NCI-H526 treated with DMSO at 0.1 percent for 48 hours (cell line): ENCODE results near the gene SYNPR.

Experiments used
- DNase-seq: peaks from one replicate; lab custom pipeline; 2025; lab: John Stamatoyannopoulos, UW

The SYNPR gene

DNA sequence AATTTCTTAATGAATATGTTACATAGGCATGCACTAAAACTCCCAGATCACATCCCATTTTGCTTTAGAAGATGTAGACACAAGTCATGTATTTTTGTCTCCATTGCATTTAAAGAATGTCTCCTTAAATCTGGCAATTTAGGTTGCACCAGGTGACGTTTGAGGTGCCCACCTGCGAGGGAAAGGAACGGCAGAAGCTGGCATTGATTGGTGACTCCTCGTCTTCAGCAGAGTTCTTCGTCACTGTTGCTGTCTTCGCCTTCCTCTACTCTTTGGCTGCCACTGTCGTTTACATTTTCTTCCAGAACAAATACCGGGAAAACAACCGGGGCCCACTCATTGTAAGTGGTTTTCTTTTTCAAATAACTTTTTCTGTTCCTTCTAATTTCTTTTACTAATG is 278.3 kb downstream of the SYNPR start:
- no peak for DNase-seq

DNA sequence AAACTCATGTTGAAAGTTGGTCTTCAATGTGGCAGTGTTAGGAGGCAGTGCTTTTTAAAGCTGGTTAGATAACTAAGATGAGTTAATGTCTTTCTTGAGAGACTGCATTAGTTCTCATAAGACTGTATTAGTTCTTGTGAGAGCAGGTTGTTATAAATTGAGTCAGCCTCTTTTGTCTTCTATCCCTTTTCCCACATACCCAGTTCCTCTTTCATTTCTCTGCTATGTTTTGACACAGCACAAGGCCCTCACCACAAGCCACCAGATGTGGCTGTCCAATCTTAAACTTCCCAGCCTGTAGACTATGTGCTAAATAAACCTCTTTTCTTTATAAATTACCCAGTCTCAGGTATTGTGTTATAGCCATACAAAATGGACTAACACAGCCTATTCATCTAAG is 279.8 kb downstream of the SYNPR start:
- no peak for DNase-seq

DNA sequence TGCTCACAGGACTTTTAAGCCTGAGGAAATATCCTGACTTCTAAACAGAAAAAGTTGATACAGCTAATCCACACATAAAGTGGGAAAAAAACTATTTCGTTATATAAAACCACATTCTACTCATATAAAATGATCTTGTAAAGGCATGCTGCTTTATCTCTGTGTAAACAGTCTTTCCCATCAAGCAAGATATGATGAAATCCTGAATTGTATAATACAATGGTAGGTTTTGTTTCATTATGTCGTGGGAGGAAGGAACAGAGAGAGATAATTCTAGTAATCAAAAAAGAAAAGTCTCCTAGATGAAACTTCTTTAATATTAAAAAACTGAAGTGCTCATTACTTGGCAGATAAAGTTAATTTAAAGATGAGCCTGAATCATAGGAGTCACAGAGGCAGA is 281.8 kb downstream of the SYNPR start:
- DNase-seq, result no peak

DNA sequence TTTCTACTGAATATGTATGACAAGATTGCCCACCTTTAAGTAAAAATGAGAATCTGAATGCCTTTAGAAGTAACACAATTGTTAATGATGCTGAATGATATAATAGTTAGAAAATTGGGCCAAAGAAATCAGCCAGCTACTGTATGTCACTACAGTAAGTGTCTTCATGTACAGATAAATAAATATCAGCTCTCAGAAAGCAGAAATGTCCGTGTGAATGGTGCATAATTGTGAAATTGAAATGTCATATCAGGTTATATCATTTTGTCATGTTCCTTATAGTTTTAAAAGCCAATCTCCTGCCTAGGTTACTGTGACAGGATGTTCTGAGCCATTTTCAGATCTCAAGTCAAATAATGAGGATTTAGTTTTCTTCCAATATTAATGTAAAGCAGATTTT is 283.8 kb downstream of the SYNPR start:
- DNase-seq, result no peak

DNA sequence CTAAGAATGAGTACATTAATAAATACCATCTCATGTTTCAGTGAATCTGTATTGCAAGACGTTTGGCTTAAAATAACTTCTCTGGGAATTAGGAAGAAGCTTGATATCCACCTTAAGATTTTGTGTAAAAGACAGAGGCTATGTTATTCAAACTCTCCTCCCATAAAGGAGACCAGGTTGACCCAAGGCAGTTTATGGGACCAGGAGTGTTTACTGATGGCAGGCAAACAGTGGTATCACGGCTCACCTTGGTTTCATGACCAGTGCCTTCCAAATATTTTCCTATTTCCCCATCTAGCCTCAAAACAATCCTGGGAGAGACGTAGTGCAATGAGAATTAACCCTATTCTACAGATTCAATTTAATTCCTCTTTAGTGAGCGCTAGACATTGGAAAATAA is 284.2 kb downstream of the SYNPR start:
- no peak for DNase-seq

DNA sequence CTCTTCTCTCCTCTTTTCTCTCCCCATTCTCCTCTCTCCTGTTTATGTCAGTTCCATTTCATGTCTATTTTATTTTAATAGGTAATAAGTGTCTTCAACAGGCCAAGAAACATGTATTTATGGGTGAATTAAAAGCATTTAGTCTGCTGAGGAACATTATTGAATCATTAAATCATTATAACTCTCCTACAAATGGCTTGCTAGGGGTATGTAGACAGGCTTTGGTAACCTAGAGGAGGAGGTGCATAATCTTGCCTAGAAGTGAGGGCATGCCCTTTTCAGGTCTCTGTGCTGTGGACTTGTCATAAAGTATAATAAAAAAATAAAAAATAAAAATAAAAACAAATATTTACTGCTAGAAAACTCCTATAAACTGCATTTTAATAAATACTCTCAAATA is 285.5 kb downstream of the SYNPR start:
- no peak for DNase-seq

DNA sequence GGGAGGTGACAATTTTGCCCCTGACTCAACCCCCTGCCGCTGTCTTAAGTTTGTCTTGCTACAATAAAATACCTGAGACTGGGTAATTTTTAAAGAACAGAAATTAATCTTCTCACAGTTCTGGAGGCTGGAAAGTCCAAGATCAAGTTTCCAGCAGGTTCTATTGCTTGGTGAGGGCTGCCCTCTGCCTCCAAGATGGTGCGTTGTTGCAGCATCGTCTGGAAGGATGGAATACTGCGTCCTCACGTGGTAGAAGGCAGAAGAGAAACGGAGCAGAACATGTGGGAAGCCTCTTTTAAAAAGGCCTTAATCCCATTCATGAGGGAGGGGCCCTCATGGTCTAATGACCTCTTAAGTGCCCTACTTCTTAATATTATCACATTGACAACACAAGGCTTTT is 287.1 kb downstream of the SYNPR start:
- no peak for DNase-seq

DNA sequence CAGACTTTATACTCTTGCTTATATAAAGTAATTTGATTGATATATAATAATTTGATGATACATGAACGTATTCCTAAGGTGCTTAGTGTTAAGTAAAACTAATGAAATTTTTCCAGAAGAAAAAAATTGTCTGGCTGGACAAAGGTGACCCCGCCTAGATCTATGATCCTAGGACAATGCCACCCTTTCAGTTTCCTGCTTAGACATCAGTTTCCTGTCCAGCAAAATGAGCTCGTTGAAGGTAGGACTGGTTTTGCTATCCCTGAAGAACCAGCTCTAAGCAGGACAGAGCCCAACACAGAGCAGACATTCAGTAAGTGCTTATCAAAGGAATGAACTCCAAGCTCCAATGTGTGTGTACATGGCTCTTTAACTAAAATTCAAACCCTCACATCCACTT is 293.6 kb downstream of the SYNPR start:
- no peak for DNase-seq

DNA sequence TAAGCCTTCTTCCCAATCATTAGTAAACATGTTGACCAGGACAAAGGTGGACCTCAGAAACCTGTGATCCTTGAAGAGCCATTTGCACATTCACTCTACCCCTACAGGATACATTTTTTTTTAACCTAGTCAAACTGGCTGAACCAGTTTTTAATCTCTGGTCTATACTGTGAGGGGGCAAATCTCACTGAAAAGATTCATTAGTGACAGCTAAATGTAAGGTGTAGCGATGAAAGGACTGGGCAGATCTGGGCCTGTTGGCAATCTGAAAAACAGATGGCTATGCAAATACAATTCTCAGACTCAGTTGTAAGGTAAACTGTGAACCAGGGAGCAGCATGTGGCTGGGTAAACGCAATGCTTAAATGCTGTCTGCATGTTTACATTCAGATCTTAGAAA is 298.7 kb downstream of the SYNPR start:
- peak; percentile 97 for DNase-seq

DNA sequence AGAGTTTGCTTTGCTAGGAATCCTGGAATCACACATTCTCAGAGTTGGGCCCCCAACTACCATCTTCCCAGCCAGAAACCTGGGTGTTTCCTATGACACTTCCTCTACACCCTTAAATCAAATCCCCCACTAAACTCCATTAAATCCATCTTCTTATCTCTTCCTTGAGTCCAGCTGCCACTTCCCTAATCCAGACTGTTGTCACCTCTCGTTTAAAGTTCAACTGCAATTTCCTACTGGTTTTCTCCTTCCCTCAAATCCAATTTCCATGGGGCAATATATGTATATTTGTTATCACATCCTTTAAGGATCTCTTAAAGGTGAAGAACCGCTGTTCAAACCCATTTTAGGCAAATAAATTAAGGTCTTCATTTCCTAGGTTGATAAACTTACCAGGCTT is 300.8 kb downstream of the SYNPR start:
- DNase-seq, result no peak

DNA sequence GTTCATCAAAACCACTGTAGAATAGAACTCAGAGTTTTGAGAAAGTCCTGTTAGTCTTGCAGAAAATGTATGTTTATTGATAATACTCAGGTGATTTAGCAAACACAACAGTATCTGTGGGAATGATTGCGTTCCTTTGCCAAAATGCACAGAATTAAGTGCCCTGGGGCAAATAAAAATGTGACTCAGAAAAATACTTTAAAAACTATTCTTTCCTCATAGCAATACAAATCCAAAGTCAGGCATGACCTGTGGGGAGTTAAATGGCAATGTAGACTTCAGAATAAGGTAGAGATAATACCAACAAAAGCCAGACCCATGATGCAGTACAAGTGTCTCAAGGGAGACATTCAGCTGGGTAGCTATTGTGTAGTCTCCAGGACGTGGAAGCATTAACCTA is 302.0 kb downstream of the SYNPR start:
- no peak for DNase-seq

DNA sequence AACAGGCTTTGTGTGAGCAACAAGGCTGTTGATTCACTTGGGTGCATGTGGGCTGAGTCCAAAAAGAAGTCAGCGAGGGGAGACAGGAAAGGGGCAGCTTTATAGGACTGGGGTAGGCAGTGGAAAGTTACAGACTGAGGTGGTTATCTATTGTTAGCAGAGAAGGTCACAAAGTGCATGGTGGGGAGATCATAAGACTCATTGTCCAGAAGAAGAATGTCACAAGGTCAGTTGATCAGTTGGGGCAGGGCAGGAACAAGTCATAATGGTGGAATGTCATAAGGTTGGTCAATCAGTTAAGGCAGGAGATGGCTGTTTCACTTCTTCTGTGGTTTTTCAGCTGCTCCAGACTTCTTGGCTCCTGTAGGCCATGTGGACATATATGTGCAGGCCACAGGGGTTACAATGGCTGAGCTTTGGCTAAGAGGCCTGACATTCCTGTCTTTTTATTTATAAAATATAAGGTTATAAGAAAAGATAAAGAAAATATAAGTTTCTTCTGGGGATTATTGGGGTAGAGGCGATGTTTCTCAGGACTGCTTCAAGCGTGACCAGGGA is 304.9 kb downstream of the SYNPR start:
- no peak for DNase-seq

DNA sequence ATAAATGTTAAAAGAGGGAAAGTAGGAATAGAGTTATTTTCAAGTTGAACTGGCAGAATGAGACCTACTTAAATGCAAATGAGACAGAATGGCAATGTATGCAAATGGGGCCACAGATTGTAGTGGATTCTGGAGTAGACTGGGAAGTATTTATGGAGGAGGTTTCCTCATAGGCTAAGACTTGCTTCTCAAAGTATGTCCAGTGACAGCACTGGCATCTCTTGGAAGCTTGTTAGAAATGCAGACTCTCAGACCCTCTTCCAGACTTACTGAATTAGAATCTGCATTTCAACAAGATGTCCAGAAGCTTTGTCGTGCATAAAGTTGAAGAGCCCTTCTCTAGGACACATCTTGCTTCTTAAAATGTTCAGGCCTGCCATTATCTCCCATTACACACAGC is 306.6 kb downstream of the SYNPR start:
- no peak for DNase-seq

DNA sequence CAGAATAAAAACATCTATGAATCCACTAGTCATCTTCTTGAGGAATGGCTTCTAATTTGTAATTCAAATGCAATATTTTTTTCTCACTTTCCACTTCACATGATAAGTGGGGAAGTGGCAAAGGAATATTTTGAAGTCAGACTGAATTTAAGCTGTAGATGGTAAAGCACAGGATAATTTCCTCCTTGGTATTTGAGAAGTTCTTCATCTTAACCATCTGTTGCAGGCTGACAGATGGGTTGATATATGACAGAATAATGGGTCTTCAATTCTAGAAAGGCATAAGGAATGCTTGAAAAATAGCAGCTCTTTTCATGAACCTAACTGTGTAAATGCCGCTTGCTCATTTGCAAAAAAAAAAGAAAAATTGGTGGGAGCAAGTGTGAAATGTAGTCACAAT is 307.8 kb downstream of the SYNPR start:
- DNase-seq, result no peak

DNA sequence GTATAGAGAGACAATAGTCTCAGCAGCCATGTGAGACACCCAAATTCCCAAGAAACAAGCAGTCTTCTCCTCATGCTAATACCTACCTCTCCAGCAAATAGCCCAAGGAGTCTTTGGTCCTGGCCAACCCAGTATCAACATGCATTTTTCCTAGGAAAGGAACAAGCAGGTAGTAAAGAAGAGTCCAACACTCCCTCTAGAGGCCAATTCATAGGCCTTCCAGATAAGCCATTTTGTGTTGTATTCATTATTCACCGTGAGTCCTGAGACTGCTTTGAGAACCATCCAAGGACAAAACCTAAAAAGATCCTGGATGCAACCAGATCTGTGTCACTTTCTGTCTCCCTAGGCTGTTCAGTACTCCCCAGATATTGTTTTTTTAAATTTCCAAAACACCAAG is 310.8 kb downstream of the SYNPR start:
- no peak for DNase-seq

DNA sequence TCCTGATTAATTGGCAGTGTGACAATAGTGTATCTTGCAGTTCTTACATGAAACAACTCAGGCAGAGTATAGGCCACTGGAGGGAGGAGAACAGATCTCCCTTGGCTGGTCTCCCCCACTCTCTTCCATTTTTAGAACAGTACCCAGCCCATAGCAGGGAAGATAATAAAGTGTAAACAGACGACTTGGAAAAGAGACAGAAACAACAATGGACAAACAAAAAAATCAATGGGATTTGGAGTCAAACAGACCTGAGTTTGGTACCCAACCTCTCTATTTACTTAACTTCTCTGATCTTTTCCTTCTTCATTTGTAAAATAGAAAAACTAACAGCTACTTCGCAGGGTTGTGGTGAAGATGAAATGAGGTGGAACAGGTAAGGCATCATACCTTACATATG is 315.7 kb downstream of the SYNPR start:
- DNase-seq, result no peak

DNA sequence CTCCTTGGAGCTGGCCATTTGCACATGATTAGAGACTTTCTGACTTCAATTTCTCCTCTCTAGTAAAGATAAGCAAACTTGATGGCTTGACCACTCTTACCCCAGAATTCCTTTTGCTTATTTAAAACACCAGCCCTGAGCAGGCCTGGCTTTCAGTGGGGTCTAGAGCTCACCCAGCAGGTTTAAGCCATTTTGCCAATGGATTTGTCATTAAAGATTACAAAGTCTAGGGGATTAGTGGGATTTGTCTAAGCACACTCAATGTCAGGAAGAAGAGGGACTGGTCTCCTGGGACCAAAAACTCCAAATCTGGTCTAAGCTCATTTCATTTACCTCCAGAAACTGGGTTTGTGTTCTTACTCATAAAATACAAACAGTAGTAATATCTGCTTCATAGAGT is 317.1 kb downstream of the SYNPR start:
- no peak for DNase-seq

DNA sequence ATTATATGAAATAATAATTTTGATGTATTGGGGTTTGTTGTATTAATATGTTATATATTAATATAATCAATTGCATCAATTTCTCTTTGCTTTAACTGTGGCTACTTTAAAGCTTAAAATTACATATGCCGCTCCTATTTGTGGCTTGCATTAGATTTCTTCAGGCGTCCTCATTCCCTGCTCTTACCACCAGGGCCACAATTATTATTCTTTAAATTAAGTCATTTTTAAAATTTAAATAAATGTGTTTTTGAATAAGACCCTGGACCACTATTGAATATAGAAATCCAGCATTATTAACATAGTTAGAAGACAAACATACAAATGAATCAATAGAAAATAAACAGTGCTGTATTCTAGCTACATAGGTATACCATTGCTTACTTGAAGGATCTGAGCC is 318.9 kb downstream of the SYNPR start:
- no peak for DNase-seq

DNA sequence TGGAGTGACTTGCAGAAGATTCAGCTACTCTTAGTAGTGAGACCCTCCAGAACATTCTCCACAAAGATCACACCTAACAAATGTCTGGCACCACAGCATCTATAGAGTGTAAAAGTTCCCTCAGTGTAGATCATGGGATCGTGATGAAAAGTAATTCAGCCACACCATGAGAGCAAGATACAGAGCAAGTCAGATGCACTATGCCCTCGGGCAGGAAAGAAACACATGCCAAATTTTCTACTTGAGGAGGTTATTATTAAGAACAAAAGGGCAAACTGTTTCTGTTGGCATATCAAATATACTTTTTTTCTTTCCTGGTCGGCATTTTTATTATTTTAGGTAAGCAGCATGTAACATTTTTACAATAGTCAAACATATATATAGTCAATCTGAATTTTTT is 329.6 kb downstream of the SYNPR start:
- DNase-seq, result no peak

DNA sequence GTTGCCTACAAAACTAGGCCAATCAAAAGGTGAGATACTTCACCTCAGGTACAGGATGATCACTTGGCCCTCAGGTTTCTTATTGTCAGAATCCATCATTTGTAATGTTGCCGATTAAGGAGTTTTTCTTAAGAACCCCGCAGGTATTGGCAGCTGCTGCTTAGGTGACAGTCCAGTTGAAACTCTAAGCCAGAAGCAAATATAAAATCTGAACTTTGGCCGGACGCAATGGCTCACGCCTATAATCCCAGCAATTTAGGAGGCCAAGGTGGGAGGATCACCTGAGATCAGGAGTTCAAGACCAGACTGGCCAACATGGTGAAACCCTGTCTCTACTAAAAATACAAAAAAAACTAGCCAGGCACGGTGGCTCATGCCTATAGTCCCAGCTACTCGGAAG is 331.3 kb downstream of the SYNPR start:
- DNase-seq, result no peak

DNA sequence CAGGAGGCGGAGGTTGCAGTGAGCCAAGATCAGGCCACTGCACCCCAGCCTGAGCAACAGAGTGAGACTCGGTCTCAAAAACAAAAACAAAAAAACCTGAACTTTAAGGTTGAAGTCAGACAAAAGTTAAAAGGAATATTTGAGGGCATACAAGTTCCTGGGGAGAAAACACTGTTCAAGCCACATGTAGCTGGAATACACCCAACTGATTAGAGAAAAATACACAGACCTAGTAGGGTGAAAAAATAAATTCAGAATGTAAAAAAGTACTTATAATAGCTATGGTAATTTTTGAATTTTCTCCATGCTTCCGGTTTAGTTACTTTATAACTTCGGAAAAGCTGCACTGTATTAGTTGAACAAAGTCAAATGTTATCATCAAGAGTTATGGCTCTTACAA is 331.7 kb downstream of the SYNPR start:
- DNase-seq, result no peak

DNA sequence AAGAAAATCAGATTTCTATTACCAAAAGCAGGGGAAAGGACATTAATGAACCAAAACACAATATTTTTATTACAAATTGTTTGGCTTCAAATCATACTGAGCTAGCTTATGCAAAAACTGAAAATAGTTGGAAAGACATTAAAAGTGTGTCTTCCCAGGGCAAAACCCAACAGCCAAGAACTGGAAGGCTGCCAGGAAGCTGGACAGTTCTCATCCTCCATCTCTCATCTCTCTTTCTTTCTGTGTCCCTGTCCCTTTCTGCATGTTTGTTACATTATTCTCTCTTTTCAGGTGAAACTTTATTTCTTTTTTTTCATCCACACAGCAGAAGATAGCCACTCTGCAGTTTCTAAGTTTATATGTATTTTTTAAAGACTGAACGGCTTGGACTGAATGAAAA is 333.3 kb downstream of the SYNPR start:
- DNase-seq, result no peak

DNA sequence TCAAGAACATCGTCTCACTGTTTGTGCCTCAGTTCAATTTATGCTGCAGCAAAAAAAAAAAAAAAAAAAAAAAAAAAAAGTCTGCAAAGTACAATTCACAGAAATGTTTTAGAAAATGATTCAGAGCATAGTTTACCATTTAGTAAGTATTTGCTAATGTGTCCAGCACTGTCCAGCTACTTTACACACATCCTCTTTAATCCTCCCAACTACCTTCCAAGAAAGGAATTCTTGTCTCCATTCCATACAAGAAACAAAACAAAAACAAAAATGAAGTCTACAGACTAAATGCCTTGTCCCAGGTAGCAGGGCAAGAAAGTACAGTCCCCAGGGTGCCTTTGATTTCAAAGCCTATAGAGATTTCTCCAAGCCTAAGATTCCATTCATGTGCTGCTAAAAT is 335.5 kb downstream of the SYNPR start:
- no peak for DNase-seq

DNA sequence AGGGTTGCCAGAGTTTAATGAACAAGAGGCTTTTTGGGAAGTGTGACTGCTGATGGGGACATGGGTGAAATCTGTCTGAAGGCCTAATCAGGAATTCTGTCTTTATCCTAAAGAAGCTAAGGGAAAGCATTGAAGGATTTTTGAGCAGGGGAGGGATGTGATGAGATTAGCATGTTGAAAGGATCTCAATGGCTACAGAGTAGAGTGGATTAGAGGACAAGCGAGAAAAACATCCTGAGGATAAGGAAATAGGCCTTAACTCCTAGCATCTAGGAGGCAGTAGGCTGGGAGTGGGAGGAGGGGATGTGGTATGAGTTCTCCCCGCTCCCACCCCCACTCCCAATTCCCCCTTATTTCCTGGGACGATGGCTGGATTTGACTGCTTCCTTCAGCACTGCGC is 339.3 kb downstream of the SYNPR start:
- no peak for DNase-seq

DNA sequence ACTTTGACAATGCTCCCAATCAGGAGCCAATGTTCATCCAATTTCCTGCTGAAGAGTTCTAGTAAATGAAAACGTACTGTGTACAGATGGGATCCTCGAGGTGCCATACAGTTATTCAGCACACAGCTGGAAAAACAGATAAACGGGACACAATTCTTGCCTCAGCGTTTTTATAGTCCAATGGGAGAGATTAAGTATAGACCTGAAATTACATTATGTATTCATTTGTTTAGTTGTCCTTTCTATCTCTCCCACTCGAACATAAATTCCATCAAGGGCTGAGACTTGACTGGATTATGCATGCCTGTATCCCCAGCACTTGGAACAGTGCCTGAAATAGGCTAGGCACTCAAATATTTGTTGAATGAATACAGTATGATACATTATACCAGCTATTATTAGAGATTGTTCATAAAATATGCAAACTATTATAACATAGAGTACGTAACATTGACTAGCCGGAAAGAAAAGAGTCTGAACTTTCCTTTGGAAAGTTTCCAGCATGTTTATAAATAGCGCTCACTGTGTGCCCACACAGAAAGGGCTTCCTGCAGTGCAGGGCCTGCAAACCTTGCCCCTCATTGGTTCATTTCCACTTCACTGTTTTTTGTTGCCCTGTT is 346.9 kb downstream of the SYNPR start:
- no peak for DNase-seq
